Stimulated activated CD4-positive, alpha-beta T cell treated with anti-CD3 and anti-CD28 coated beads, Interleukin-15, amount 100 ng/mL, for 48 hours (primary cell): Measurements from ENCODE around the gene TBC1D8B.
A peak's percentile ranks its signal among the peaks of the same experiment; 100 is the strongest.
"Not testable (repeated sequence)": the region's sequence is repeated elsewhere in the genome, so short reads cannot be mapped to it uniquely, and the experiment has no call there.

Experiments used
- DNase-seq, 2 donors: peaks; one replicate each; pipeline ENCODE4 v3.0.0-alpha.2; 2020; ENCODE audit warnings: low read depth in 2 of 2

Gene TBC1D8B

GRCh38 chrX:106802388-106803275 is at the start of gene TBC1D8B:
TBC1D8B (plus strand) TSS chrX:106802673; CDS start chrX:106802854, 181 bp downstream.
- no peak for DNase-seq

DNA sequence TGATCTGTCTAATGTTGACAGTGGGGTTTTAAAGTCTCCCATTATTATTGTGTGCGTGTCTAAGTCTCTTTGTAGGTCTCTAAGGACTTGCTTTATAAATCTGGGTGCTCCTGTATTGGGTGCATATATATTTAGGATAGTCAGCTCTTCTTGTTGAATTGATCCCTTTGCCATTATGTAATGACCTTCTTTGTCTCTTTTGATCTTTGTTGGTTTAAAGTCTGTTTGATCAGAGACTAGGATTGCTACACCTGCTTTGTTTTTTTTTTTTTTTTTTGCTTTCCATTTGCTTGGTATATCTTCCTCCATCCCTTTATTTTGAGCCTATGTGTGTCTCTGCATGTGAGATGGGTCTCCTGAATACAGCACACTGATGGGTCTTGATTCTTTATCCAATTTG is 33.2 kb upstream of the TBC1D8B start:
- DNase-seq, result not testable (repeated sequence)

DNA sequence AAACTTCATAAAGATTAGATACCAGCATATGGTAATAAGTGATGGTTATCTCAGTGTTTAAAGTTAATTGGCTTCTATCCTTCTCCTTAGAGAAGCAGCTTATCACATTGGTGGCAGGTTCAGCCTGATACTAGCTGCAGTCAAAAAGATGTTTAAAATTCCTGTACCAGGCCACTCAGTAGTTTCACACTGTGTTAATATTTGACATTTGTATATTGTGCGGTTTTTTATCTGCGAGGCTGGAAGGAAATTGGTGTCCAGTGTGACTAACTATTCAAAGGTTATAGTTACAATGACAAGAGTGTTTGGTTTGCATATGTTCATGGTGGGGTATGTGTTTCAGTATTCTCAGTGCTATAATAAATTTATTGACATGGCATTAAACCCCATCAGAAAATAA is 27.5 kb upstream of the TBC1D8B start:
- no peak for DNase-seq

DNA sequence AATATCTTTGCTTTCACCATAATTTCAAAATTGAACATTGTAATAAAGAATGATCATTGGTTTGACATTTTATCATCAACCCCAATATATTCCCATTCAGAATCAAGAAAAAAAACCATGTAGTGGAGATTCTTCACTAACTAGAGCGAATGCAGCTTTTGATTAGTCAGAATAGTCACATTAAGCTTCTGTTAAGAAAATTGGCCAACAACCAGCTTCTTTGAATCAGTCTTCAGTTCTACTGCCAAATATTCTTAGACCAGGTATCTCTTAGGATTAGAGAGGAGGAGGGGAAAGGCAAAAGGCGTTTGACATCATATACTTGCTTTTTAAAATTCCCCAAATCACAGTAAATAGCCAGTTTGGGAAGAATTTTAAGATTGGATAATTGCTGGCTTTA is 22.2 kb upstream of the TBC1D8B start:
- DNase-seq, result no peak

DNA sequence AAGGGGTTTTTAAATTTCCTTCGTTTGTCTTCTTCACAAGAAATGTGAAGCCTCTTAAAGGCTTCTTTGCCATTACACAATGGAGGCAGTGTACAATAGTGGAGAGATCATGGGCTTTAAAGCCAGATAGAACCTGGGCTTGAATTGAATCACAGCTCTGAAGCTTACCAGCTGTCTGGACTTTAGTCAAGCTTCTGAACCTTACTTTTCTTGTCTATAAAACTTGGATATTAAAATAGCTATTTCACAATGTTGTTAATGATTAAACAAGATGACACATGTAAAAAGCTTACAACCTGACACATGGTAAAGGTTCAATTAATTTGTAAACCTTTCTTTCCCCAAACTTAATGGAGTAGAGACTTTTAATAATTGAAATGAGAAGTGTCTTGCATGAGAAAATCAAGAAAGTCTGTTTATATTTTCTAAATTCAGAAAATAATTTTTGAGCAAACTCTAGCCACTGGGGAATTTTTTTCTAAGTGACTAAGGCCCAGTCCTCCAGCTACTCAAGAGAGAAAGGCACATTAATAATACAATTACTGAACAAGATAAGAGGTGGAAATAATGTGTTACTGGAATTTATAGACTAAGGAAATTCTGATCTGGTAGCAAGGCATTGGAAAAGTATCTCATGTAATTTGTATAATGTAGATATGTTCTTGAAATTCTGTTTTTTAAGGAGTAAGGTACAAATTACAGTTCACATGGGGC is 21.7 kb upstream of the TBC1D8B start:
- DNase-seq, result no peak

DNA sequence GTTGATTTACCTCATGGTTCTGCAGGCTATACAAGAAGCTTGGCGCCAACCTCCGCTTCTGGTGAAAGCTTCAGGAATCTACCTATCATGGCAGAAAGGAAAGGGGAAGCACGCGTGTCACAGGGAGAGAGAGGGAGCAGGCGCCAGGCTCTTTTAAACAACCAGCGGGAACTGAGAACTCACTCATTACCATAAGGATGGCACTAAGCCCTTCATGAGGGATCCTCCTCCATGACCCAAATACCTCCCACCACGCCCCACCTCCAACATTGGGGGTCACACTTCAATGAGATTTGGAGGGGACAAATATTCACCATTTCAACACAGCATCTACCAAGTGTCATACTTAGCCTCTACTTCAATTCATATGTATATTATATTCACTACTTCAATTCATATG is 18.8 kb upstream of the TBC1D8B start:
- DNase-seq, result no peak

- DNase-seq, result no peak
Observed at GRCh38 chrX:106791495-106791894, 11.0 kb upstream of the TBC1D8B start.

GRCh38 chrX:106802063-106802387 is 448 bp upstream of the TBC1D8B start:
- DNase-seq, result no peak

- DNase-seq, result no peak
Observed at GRCh38 chrX:106811131-106811910, 8.8 kb downstream of the TBC1D8B start.

- not testable (repeated sequence) for DNase-seq
Observed at GRCh38 chrX:106812930-106813329, 10.5 kb downstream of the TBC1D8B start.

GRCh38 chrX:106814093-106814492 is 11.6 kb downstream of the TBC1D8B start:
- not testable (repeated sequence) for DNase-seq

- DNase-seq, result peak in 1 of 2 donors; percentile 10
Observed at GRCh38 chrX:106862972-106863688, 60.7 kb downstream of the TBC1D8B start.

- DNase-seq, result no peak
Observed at GRCh38 chrX:106863697-106864096, 61.2 kb downstream of the TBC1D8B start.

DNA sequence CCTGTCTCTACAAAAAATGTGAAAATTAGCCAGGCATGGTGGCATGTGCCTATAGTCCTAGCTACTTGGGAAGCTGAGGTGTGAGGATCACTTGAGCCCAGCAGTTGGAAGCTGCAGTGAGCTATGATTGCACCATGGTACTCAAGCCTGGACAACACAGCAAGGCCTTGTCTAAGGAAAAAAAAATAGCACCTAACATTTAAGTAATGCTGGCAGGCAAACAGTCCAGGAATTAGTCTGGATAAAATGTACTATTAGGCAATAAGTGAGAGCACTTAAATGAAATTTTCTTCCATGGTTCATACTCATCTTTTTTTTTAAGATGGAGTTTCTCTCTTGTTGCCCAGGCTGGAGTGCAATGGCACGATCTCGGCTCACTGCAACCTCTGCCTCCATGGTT is 70.3 kb downstream of the TBC1D8B start:
- not testable (repeated sequence) for DNase-seq

GRCh38 chrX:106874075-106874474 is 71.6 kb downstream of the TBC1D8B start:
- no peak for DNase-seq

DNA sequence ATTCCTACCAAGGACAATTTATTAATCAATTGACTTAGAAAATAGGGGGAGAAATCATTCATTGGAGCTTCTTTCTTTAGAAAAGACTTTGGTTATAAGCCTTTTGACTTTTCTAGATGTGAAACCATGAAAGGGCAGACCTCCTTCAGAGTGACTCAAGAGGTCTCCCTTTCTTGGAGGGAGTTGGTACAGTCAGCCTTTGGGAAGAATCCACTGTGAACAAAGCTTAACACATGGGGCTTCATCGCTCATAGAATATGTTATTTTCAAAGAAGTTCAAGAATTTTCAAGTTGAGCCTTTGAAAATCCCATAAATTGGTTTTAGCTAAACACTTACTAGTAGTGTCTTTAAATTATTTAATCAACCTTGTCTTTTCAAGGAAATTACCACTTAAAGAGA is 72.7 kb downstream of the TBC1D8B start:
- DNase-seq, result no peak

- DNase-seq, result no peak
Observed at GRCh38 chrX:106889468-106889867, 87.0 kb downstream of the TBC1D8B start.

DNA sequence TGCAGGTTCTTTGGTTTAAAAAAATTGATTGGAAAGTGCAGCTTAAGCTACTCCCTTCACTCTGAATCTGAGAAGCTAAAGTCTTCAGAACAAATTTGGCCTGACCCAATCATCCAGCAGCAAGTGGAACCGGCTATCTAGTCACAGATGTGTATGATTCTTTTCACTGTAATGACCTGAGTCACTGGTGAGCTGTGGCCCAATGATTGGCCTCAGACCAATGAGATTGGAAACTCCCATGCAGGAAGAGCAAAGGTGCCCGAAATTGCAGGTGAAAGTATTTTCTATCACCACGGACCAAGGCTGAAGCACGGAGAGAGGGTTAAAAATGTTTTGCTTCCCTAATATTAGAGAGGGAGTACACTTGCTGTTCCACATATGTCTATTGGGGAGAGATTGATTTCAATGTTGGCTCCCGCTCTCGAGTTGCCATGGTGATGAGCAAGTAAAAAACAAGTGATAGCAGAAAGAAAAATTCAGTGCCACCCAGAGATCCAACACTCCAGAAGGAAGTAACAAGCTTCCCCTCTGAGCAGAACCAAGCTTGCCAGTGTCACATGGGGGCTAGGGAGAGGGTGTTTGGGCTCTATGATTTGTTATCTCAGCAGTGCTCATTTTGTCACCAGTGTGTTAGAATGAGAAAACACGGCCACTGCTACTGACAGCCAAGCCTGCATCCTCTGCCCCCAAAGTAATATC is 89.4 kb downstream of the TBC1D8B start:
- no peak for DNase-seq

GRCh38 chrX:106894392-106894909 is 92.0 kb downstream of the TBC1D8B start:
- peak; percentile 12 to 41 for DNase-seq

DNA sequence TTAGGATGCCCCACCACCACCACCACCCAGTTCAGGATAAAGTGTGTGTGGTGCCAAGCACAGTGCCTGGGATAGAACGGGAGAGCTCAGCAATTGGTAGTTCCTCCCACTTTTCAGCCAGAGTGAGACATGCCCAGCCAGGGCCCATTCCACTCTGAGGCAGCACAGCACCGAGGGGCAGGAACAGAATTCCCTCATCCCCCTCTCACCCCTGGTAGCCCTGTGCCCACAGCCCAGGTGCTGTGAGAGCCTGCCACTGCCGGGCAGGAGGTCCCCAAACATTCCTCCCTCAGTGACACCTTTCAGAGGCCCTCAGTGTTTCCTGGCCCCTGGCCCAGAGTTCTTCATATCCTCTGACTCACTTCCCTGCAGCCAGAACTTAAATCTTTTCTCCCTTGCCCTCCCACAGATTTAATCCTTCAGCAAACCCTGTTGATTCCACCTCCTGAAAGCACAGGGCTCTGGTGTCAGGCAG is 92.5 kb downstream of the TBC1D8B start:
- DNase-seq, result no peak

- DNase-seq, result no peak
Observed at GRCh38 chrX:106897259-106897658, 94.8 kb downstream of the TBC1D8B start.
